AG04450 (cell line): ENCODE measurements around the gene CACNA1C. TPM values are rescaled to one million over a fixed set of nuclear protein-coding genes. Genes with fewer than 3 reads are reported as not detected.

Source experiments
- CTCF ChIA-PET: fragments of 300-600, 350-600 bp; formaldehyde crosslinking; extraction: SDS; loops from one replicate; lab custom pipeline; 2022; ENCODE audit warnings: antibody characterized with exemption, inconsistent platforms; lab: Charles Lee
- POLR2A ChIA-PET: fragments of 350-600 bp; formaldehyde crosslinking; extraction: SDS; loops from one replicate; lab custom pipeline; 2021; ENCODE audit warnings: antibody characterized with exemption, inconsistent platforms; lab: Yijun Ruan, JAX
- DNase-seq: peaks from one replicate; pipeline ENCODE4 v3.0.0-alpha.2; 2011; ENCODE audit warnings: low read depth, low spot score
- H3K27ac ChIP-seq: one replicate; pipeline ENCODE4 v1.5.1; 2012; ENCODE audit warnings: low read depth, low read length, control low read depth
- H3K27me3 ChIP-seq: one replicate; pipeline ENCODE4 v1.6.0; 2012; ENCODE audit warnings: low read length; ENCODE audit not compliant: control insufficient read depth, insufficient read depth
- H3K4me3 ChIP-seq: 2 replicates; pipeline ENCODE4 v1.5.1; 2011; ENCODE audit warnings: mild to moderate bottlenecking, low read depth, low read length, control low read depth
- H3K9me3 ChIP-seq: 2 replicates; pipeline ENCODE4 v1.5.1; 2012; ENCODE audit warnings: low read length; ENCODE audit not compliant: control insufficient read depth, insufficient read depth
- polyA plus RNA-seq: library from polyadenylated mRNA; depleted of rRNA; stranded (reverse); fragments of >200 nt; gene quantifications from 2 replicates; pipeline ENCODE4 v1.2.3, GENCODE V29; 2011
- TF ChIP-seq, protein P1 (sequence below): IDR thresholded peaks from 2 replicates; pipeline ENCODE4 v1.5.1; 2011; ENCODE audit warnings: low read depth, low read length, control low read depth, inconsistent platforms

CACNA1C gene
- polyA plus RNA-seq, 1 experiment = 5.9 TPM

DNA sequence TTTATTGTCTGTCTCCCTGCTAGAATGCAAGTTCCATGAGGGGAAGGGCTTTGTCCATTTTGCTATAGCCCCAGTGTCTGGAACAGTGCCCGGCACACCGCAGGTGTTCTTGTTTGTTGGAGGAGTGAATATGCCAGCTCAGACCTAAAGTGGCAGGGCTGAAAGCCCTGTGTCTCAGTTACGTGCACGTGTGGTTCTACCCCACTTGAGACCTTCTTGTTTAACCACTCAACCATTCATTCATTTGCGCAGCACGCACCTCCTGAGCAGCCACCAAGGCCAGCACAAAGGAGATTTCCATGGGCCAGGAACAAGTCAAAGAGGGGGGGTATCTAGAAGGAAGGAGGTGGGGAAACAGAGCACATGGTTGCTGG lies 404.0 kb downstream of the CACNA1C start:
- CTCF ChIA-PET = no interaction called here
- no peak for DNase-seq
- Histone ChIP-seq H3K27me3 (no peaks in the 10 kb centered on the region), H3K4me3 (no peak overlapping the region), H3K9me3 (no peaks in the 10 kb centered on the region; the same call in 1 of the 2 replicates), H3K27ac (no peak overlapping the region)
- POLR2A ChIA-PET = no interaction called here
- TF ChIP-seq, protein P1, sequence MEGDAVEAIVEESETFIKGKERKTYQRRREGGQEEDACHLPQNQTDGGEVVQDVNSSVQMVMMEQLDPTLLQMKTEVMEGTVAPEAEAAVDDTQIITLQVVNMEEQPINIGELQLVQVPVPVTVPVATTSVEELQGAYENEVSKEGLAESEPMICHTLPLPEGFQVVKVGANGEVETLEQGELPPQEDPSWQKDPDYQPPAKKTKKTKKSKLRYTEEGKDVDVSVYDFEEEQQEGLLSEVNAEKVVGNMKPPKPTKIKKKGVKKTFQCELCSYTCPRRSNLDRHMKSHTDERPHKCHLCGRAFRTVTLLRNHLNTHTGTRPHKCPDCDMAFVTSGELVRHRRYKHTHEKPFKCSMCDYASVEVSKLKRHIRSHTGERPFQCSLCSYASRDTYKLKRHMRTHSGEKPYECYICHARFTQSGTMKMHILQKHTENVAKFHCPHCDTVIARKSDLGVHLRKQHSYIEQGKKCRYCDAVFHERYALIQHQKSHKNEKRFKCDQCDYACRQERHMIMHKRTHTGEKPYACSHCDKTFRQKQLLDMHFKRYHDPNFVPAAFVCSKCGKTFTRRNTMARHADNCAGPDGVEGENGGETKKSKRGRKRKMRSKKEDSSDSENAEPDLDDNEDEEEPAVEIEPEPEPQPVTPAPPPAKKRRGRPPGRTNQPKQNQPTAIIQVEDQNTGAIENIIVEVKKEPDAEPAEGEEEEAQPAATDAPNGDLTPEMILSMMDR = no peak

DNA sequence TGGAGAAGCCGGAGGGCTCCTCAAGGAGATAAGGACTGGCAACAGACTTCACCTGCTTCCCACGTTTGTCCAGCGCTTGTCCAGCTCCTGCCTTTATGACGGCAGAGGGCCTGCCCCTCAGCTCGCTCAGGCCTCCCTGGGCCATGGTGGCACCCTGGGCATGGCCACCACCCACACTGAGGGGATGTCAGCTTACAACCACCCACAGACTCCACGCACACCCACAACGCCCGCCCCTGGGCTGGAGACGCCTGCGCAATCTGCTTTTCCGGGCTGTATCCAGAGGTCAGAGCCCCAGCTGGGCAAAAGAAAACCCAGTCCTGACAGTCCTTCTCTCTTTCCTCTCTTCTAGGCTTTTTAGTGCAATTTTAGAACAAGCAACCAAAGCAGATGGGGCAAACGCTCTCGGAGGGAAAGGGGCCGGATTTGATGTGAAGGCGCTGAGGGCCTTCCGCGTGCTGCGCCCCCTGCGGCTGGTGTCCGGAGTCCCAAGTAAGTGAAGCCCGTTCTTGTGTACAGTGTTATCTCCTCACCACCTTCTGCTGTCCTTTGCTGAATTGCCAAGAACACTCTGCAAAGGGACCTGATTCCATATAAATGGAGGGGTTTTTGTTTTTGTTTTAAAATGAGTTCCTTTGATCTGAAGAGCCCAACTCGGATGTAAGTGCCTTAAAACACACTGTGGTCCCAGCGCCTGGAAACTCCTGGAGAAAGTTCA lies 404.6 kb downstream of the CACNA1C start:
- Histone ChIP-seq H3K27ac (no peak overlapping the region), H3K4me3 (no peak overlapping the region), H3K9me3 (no peaks in the 10 kb centered on the region; the same call in 1 of the 2 replicates), H3K27me3 (no peaks in the 10 kb centered on the region)
- no peak for DNase-seq
- ChIA-PET CTCF (no interaction called here), POLR2A (no interaction called here)
- TF ChIP-seq, protein P1 = no peak

DNA sequence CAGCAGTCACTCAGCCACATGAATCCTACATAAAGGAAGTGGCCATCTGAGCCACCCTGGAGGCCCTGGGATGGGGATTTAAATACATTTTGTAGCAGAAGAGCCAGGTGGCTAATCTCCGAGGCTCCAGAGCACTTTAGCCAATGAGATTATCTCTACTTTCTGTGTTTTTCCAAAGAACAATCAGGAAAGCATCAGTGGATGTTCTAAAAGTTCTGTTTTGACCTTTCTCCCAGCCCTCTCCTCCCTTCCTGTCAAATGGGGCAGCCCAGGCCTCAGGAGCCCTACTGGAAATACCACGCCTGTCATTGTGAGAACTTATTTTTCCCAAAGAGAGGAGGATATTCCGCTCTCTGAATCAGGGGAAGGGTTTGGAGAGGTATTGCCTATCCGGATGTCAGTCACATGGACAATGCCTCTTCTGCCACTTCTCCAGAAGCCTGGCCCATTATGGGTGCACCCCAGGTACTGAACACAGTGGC lies 405.2 kb downstream of the CACNA1C start:
- POLR2A ChIA-PET = no interaction called here
- CTCF ChIA-PET = no interaction called here
- Histone ChIP-seq H3K4me3 (no peak overlapping the region), H3K27me3 (no peaks in the 10 kb centered on the region), H3K9me3 (no peaks in the 10 kb centered on the region; the same call in 1 of the 2 replicates), H3K27ac (no peak overlapping the region)
- TF ChIP-seq, protein P1 = no peak
- DNase-seq = no peak

DNA sequence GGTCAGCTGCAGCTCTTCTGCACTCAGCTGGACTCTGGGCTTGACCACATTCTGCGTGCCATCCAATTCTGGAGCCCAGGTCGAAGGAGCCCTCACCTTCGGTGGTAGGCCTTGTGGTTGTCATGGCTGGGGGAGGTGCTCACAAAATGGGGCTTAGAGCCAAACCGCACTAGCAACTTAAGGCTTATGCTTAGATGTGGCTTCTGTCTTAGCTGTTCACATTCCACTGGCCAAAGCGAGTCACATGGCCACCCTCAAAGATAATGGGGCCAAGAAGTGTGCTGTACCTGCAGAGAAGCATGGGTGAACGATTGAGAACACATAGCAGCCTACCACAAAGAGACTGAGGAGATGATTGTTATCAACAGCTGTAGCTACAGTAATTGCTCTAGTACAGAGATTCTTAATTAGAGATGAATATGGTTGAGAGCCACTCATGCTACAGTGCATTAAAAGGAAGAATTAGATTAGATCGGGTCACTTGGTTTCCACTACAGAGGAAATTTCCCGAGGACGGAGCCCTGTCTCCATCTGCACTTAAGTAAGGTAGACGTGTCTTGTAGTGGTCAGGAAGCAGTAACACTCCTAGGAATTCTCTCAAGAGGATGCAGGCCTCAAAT lies 407.4 kb downstream of the CACNA1C start:
- TF ChIP-seq, protein P1 = no peak
- POLR2A ChIA-PET = no interaction called here
- H3K4me3 ChIP-seq = no peak overlapping the region
- H3K27me3 ChIP-seq = no peaks in the 10 kb centered on the region
- CTCF ChIA-PET = no interaction called here
- H3K27ac ChIP-seq = no peak overlapping the region
- DNase-seq = no peak
- H3K9me3 ChIP-seq = no peaks in the 10 kb centered on the region; the same call in 1 of the 2 replicates

DNA sequence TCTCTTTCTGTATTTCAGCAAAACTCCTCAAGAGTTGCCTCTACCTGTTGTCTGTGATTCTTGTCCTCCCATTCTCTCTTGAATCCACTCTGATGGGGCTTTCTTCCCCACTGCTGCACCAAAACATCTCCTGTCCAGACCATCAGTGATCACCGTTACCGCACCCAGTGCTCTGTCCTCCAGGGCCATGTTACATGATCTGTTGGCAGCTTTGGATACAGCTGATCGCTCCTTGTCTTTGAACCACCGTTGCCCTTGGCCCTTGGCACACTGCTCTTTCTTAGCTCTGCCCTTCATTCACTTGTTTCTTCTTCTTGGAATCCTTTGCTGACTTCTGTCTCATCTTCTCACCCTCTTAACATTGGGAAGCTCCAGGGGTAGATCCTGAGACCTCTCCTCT lies 408.3 kb downstream of the CACNA1C start:
- Histone ChIP-seq H3K9me3 (no peaks in the 10 kb centered on the region; the same call in 1 of the 2 replicates), H3K4me3 (no peak overlapping the region), H3K27me3 (no peaks in the 10 kb centered on the region), H3K27ac (no peak overlapping the region)
- CTCF ChIA-PET = no interaction called here
- no peak for DNase-seq
- TF ChIP-seq, protein P1 = no peak
- POLR2A ChIA-PET = no interaction called here
